Adipocyte (in vitro differentiated cells): Measurements from ENCODE around the gene MED12L.
"Not testable (repeated sequence)": the region's sequence is repeated elsewhere in the genome, so short reads cannot be mapped to it uniquely, and the experiment has no call there.

Source experiments
- DNase-seq: peaks from one replicate; pipeline ENCODE4 v3.0.0-alpha.2; 2015; ENCODE audit warnings: low read depth
- H3K27me3 ChIP-seq: replicated peaks from 2 replicates; pipeline ENCODE4 v1.7.0; 2013; ENCODE audit warnings: mild to moderate bottlenecking, low read length, moderate library complexity; ENCODE audit not compliant: control insufficient read depth, insufficient read depth
- H3K36me3 ChIP-seq: 2 replicates; pipeline ENCODE4 v1.7.0; 2013; ENCODE audit warnings: low read length, mild to moderate bottlenecking, moderate library complexity; ENCODE audit not compliant: control insufficient read depth, insufficient read depth, severe bottlenecking
- H3K4me1 ChIP-seq: 2 replicates; pipeline ENCODE4 v1.7.0; 2013; ENCODE audit warnings: mild to moderate bottlenecking, low read length, moderate library complexity; ENCODE audit not compliant: control insufficient read depth, insufficient read depth
- H3K4me3 ChIP-seq: 2 replicates; pipeline ENCODE4 v1.7.0; 2013; ENCODE audit warnings: mild to moderate bottlenecking, low read length, moderate library complexity
- H3K9ac ChIP-seq: 2 replicates; pipeline ENCODE4 v1.7.0; 2013; ENCODE audit warnings: mild to moderate bottlenecking, low read length, moderate library complexity
- H3K9me3 ChIP-seq: 2 replicates; pipeline ENCODE4 v1.7.0; 2013; ENCODE audit warnings: mild to moderate bottlenecking, low read length, moderate library complexity; ENCODE audit not compliant: control insufficient read depth

MED12L gene

GRCh38 chr3:151236316-151236715, 150.9 kb downstream of the MED12L start:
- no peak overlapping the region for H3K9ac ChIP-seq
- no peaks in the 10 kb centered on the region for H3K9me3 ChIP-seq
- H3K4me1 ChIP-seq = no peaks in the 10 kb centered on the region
- no peaks in the 10 kb centered on the region for H3K36me3 ChIP-seq
- no peak overlapping the region for H3K4me3 ChIP-seq
- no peaks in the 10 kb centered on the region for H3K27me3 ChIP-seq
- no peak for DNase-seq

- Histone ChIP-seq H3K36me3 (no peaks in the 10 kb centered on the region), H3K9me3 (no peaks in the 10 kb centered on the region), H3K4me3 (no peak overlapping the region), H3K9ac (no peak overlapping the region), H3K4me1 (no peaks in the 10 kb centered on the region), H3K27me3 (no peaks in the 10 kb centered on the region)
- no peak for DNase-seq
These were observed 151.3 kb downstream of the MED12L start for GRCh38 chr3:151236736-151237135.

DNA sequence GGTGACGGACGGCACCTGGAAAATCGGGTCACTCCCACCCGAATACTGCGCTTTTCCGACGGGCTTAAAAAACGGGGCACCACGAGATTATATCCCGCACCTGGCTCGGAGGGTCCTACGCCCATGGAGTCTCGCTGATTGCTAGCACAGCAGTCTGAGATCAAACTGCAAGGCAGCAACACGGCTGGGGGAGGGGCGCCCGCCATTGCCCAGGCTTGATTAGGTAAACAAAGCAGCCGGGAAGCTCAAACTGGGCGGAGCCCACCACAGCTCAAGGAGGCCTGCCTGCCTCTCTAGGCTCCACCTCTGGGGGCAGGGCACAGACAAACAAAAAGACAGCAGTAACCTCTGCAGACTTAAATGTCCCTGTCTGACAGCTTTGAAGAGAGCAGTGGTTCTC, 156.5 kb downstream of the MED12L start:
- H3K27me3 ChIP-seq, H3K9me3 ChIP-seq, H3K9ac ChIP-seq, DNase-seq, H3K4me3 ChIP-seq, H3K36me3 ChIP-seq, H3K4me1 ChIP-seq: not testable (repeated sequence)

DNA sequence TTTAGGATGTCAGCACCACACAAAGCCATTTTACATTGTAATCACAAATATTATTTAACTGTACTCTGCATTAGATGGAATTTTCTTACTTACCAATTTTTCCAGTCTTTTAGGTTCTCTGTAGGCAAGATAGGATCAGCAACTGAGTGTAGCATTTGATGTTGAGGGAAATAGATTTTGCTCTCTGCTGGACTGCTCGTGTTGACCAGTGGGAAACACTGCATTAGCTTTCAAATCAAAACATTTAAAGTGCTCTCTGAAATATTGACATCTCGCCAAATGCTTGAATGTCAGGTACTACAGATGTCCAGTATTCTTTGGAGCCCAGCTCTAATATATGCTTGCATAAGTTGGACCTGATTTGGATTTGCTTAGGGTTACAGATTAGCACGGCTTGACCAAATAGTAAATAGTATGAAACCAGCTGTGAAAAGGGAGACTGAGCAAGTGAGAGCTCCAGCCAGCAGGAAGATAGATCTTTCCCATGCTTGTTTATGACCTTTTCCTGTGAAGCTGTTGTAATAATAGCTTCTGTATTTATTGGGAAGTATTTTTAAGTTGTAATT, 163.4 kb downstream of the MED12L start:
- no peak for DNase-seq
- Histone ChIP-seq H3K36me3 (no peaks in the 10 kb centered on the region), H3K9me3 (no peaks in the 10 kb centered on the region), H3K4me3 (no peak overlapping the region), H3K4me1 (no peaks in the 10 kb centered on the region), H3K27me3 (peaks cover 4% of the 10 kb centered on the region), H3K9ac (no peak overlapping the region)

- Histone ChIP-seq H3K4me1 (no peaks in the 10 kb centered on the region), H3K27me3 (peaks cover 3% of the 10 kb centered on the region), H3K9ac (no peak overlapping the region), H3K36me3 (no peaks in the 10 kb centered on the region), H3K4me3 (no peak overlapping the region), H3K9me3 (no peaks in the 10 kb centered on the region)
- no peak for DNase-seq
These were observed 171.3 kb downstream of the MED12L start for GRCh38 chr3:151256749-151257148.

- Histone ChIP-seq H3K4me1 (no peaks in the 10 kb centered on the region), H3K27me3 (peaks cover 3% of the 10 kb centered on the region), H3K36me3 (no peaks in the 10 kb centered on the region), H3K9ac (no peak overlapping the region), H3K4me3 (no peak overlapping the region), H3K9me3 (no peaks in the 10 kb centered on the region)
- DNase-seq = peak; percentile 55
These were observed 174.2 kb downstream of the MED12L start for GRCh38 chr3:151259664-151260063.

DNA sequence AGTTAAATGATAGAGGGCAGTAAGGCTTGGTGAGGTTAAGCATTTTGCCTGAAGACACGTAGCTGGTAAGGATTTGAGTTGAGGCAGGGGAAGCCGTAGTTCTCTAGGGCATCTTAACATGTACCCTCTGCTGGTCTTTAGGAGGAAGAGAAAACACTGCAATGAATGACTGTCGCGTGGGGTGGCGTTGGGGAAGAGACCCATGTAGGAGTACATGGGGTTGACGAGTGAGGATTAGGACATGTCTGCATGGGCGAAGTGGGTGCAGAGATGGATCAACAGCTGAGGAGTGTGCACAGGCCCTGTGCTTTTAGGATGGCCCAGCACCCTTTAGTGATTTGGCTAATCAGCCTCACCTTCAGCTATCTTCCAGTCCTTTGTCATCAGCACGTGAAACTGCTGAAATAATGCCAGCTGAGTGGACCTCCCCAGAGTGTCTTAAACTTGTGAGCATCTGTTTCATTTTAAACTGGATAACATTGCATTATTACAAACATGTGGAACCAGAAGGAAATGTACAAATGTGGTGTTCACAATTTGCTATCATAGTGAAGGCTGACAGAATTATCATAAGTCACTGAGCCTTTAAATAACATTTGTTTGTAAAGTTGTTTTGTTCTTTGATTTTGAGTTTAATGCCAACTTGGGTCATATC, 177.5 kb downstream of the MED12L start:
- no peaks in the 10 kb centered on the region for H3K9me3 ChIP-seq
- no peak overlapping the region for H3K4me3 ChIP-seq
- peak; percentile 76 for DNase-seq
- no peaks in the 10 kb centered on the region for H3K4me1 ChIP-seq
- no peaks in the 10 kb centered on the region for H3K36me3 ChIP-seq
- peaks cover 3% of the 10 kb centered on the region for H3K27me3 ChIP-seq
- no peak overlapping the region for H3K9ac ChIP-seq

DNA sequence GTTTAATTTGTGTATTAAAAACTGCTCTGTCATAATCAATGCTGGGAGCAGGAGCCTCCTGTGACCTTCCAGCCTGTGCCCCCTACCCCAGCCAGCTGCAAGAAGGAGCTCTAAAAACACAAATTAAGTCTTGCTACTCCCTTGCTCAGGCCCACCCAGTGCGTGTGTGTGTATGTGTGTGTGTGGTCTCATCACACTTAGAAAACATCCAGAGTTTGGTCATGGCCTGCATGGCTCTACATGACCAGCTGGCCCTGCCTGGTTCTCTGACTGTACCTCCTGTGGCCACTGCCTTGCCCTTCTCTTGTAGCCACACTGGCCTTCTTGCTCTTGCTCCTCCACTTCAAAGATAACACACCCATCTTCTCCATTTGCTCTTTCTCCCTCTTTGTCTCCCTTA, 179.1 kb downstream of the MED12L start:
- peaks cover 2% of the 10 kb centered on the region for H3K4me1 ChIP-seq
- no peaks in the 10 kb centered on the region for H3K27me3 ChIP-seq
- H3K4me3 ChIP-seq = no peak overlapping the region
- H3K9ac ChIP-seq = no peak overlapping the region
- DNase-seq = no peak
- H3K36me3 ChIP-seq = no peaks in the 10 kb centered on the region
- H3K9me3 ChIP-seq = no peaks in the 10 kb centered on the region

DNA sequence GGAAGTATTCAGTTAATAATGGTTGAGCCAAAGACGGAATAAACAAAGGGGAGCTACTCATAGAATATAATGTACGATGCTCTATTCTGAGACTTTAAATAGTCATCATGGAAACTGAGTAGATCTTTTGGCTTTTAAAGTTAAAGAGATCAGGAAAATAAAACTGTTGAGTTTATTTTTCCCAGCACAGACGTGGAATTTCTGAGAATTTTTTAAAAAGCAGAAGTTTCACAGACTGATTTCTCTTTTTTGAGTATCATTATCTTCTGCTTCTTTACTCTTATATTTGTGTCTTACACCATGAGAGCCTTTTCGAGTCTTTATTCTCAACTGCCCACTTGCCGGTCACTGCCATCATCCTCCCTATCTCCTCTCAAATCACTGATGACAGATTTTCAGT, 179.7 kb downstream of the MED12L start:
- no peaks in the 10 kb centered on the region for H3K27me3 ChIP-seq
- no peaks in the 10 kb centered on the region for H3K36me3 ChIP-seq
- H3K9ac ChIP-seq = no peak overlapping the region
- peaks cover 2% of the 10 kb centered on the region for H3K4me1 ChIP-seq
- no peaks in the 10 kb centered on the region for H3K9me3 ChIP-seq
- H3K4me3 ChIP-seq = no peak overlapping the region
- DNase-seq = no peak

DNA sequence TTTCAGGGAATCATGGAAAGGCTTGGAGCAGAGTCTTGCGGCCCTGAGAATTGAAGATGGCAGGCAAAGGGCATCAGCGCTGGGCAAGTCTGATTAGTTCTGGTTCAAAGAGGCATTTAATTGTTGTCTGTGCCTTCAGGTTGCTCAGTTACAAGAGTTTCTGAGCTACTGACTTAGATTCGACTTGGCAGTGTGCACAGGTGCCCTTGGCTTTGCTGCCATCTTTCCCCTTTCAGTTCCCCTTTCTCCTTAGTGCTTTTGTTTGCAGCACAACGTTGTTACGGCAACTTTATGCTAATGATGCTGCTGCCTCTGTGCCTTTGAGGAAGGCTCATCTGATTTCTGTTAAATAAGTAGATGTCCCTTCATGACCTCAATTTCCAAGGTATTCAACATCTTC, 180.4 kb downstream of the MED12L start:
- Histone ChIP-seq H3K4me1 (peaks cover 2% of the 10 kb centered on the region), H3K27me3 (no peaks in the 10 kb centered on the region), H3K9ac (no peak overlapping the region), H3K9me3 (no peaks in the 10 kb centered on the region), H3K36me3 (no peaks in the 10 kb centered on the region), H3K4me3 (no peak overlapping the region)
- no peak for DNase-seq

GRCh38 chr3:151267066-151267465, 181.6 kb downstream of the MED12L start:
- Histone ChIP-seq H3K27me3 (no peaks in the 10 kb centered on the region), H3K9ac (no peak overlapping the region), H3K9me3 (no peaks in the 10 kb centered on the region), H3K36me3 (no peaks in the 10 kb centered on the region), H3K4me3 (no peak overlapping the region), H3K4me1 (peaks cover 2% of the 10 kb centered on the region)
- no peak for DNase-seq
